H1 (cell line): ENCODE results near the gene SCGN. TPM values are rescaled to one million over a fixed set of nuclear protein-coding genes. Genes with fewer than 3 reads are reported as not detected.

Source experiments
- CTCF ChIA-PET: fragments of 300-600 bp; sonication (Branson Sonifier 250); formaldehyde crosslinking; loops from one replicate; lab custom pipeline; 2021; ENCODE audit not compliant: partially characterized antibody; lab: Charles Lee
- POLR2A ChIA-PET: fragments of 300-600 bp; sonication (Branson Sonifier 250); formaldehyde crosslinking; loops from one replicate; lab custom pipeline; 2021; ENCODE audit warnings: inconsistent platforms; ENCODE audit not compliant: partially characterized antibody; lab: Charles Lee
- DNase-seq, 2 experiments: peaks; one replicate each; pipeline versions ENCODE4 v3.0.0 to v3.0.0-alpha.2; 2010 to 2022; ENCODE audit warnings: low spot score in 2 of 2, low read depth in 1 of 2, mixed read lengths in 1 of 2
- FAIRE-seq: peaks from 2 replicates; lab custom pipeline; 2011; peaks lifted over from hg19 to GRCh38; lab: Jason Lieb, UNC
- H2AFZ ChIP-seq: 2 replicates; pipeline ENCODE4 v1.8.1; 2012; ENCODE audit warnings: low read length, inconsistent platforms
- H2AK5ac ChIP-seq: 2 replicates; pipeline ENCODE4 v1.6.1; 2013; ENCODE audit warnings: low read depth, low read length
- H2BK120ac ChIP-seq: replicated peaks from 2 replicates; pipeline ENCODE3; 2013; ENCODE audit warnings: low read depth, low read length, inconsistent platforms
- H2BK12ac ChIP-seq: 2 replicates; pipeline ENCODE4 v1.6.1; 2013; ENCODE audit warnings: low read depth, low read length
- H2BK15ac ChIP-seq: 2 replicates; pipeline ENCODE4 v1.6.1; 2013; ENCODE audit warnings: low read length
- H2BK20ac ChIP-seq: 2 replicates; pipeline ENCODE4 v1.6.1; 2013; ENCODE audit warnings: low read length
- H2BK5ac ChIP-seq: 2 replicates; pipeline ENCODE4 v1.6.1; 2013; ENCODE audit warnings: low read depth, low read length
- H3K14ac ChIP-seq: 2 replicates; pipeline ENCODE4 v1.6.1; 2013; ENCODE audit warnings: inconsistent platforms; ENCODE audit not compliant: insufficient read length
- H3K18ac ChIP-seq: 2 replicates; pipeline ENCODE4 v1.6.1; 2013; ENCODE audit warnings: low read length; ENCODE audit errors: extremely low read depth
- H3K23ac ChIP-seq: 2 replicates; pipeline ENCODE4 v1.6.1; 2013; ENCODE audit warnings: inconsistent platforms; ENCODE audit not compliant: insufficient read length
- H3K23me2 ChIP-seq: 2 replicates; pipeline ENCODE4 v1.6.1; 2013; ENCODE audit warnings: low read depth, low read length
- H3K27ac ChIP-seq: 2 replicates; pipeline ENCODE4 v1.6.1; 2011; ENCODE audit warnings: low read depth, low read length, inconsistent platforms
- H3K27me3 ChIP-seq, 4 experiments: replicated peaks in 1 of 4; 1 replicate in 1 of 4; 2 replicates in 3 of 4; pipeline versions ENCODE4 v1.6.1 to v1.8.1; 2011 to 2013; ENCODE audit warnings: low read length in 3 of 4, mild to moderate bottlenecking in 3 of 4, inconsistent platforms in 2 of 4, mixed read lengths in 2 of 4, moderate library complexity in 1 of 4; ENCODE audit not compliant: control insufficient read depth in 3 of 4, insufficient read depth in 3 of 4; ENCODE audit errors: extremely low read depth in 1 of 4
- H3K36me3 ChIP-seq, 4 experiments: 2 replicates each; pipeline versions ENCODE4 v1.6.1 to v1.8.1; 2011 to 2013; ENCODE audit warnings: mild to moderate bottlenecking in 4 of 4, low read length in 3 of 4, moderate library complexity in 2 of 4, control low read depth in 1 of 4, inconsistent platforms in 1 of 4; ENCODE audit not compliant: insufficient read depth in 4 of 4, control insufficient read depth in 2 of 4
- H3K4ac ChIP-seq: replicated peaks from 2 replicates; pipeline ENCODE3; 2013; ENCODE audit warnings: low read length, low read depth, mixed read lengths, inconsistent platforms; ENCODE audit not compliant: insufficient read length
- H3K4me1 ChIP-seq, 4 experiments: replicated peaks in 1 of 4; 1 replicate in 1 of 4; 2 replicates in 3 of 4; pipeline versions ENCODE4 v1.6.1 to v1.8.1; 2011 to 2013; ENCODE audit warnings: low read length in 3 of 4, inconsistent platforms in 2 of 4, mixed read lengths in 1 of 4; ENCODE audit not compliant: insufficient read depth in 4 of 4, control insufficient read depth in 3 of 4
- H3K4me2 ChIP-seq, 2 experiments: 2 replicates each; pipeline versions ENCODE4 v1.6.1 to v1.8.1; 2011 to 2013; ENCODE audit warnings: low read depth in 2 of 2, low read length in 2 of 2, control low read depth in 1 of 2, inconsistent platforms in 1 of 2, mild to moderate bottlenecking in 1 of 2; ENCODE audit not compliant: insufficient read depth in 1 of 2
- H3K4me3 ChIP-seq, 4 experiments: fragments of 200-600, 300-600 bp in 1 of 4; sonication (generic), shearing (Covaris generic), sonication (Bioruptor Twin) in 1 of 4; 2 replicates each; pipeline versions ENCODE4 v1.5.1 to v1.8.1; 2011 to 2016; ENCODE audit warnings: low read length in 4 of 4, low read depth in 3 of 4, control low read depth in 2 of 4, inconsistent platforms in 2 of 4, mild to moderate bottlenecking in 2 of 4, mixed read lengths in 1 of 4, moderate library complexity in 1 of 4; ENCODE audit not compliant: insufficient read depth in 2 of 4; ENCODE audit errors: extremely low read depth in 1 of 4
- H3K56ac ChIP-seq: replicated peaks from 2 replicates; pipeline ENCODE3; 2013; ENCODE audit warnings: low read depth, mild to moderate bottlenecking, mixed read lengths, low read length, inconsistent platforms; ENCODE audit not compliant: insufficient read length
- H3K79me1 ChIP-seq: 2 replicates; pipeline ENCODE4 v1.6.1; 2013; ENCODE audit warnings: low read depth, low read length, control low read depth
- H3K79me2 ChIP-seq, 2 experiments: 2 replicates each; pipeline versions ENCODE4 v1.6.1 to v1.8.1; 2012 to 2013; ENCODE audit warnings: low read length in 2 of 2, mild to moderate bottlenecking in 2 of 2, inconsistent platforms in 1 of 2; ENCODE audit not compliant: insufficient read depth in 2 of 2, control insufficient read depth in 1 of 2
- H3K9ac ChIP-seq, 4 experiments: replicated peaks in 1 of 4; 1 replicate in 1 of 4; 2 replicates in 3 of 4; pipeline versions ENCODE4 v1.6.1 to v1.8.1; 2011 to 2013; ENCODE audit warnings: low read depth in 3 of 4, low read length in 3 of 4, control low read depth in 2 of 4, mild to moderate bottlenecking in 2 of 4, moderate library complexity in 2 of 4, inconsistent platforms in 1 of 4; ENCODE audit errors: extremely low read depth in 1 of 4
- H3K9me3 ChIP-seq, 2 experiments: 2 replicates each; pipeline versions ENCODE4 v1.6.1 to v1.8.1; 2012 to 2013; ENCODE audit warnings: mild to moderate bottlenecking in 2 of 2, moderate library complexity in 2 of 2, control low read depth in 1 of 2, inconsistent platforms in 1 of 2, low read depth in 1 of 2, low read length in 1 of 2, mixed read lengths in 1 of 2; ENCODE audit not compliant: insufficient read depth in 2 of 2
- H4K20me1 ChIP-seq, 2 experiments: replicated peaks in 1 of 2; 2 replicates each; pipeline versions ENCODE3 to v1.8.1; 2011 to 2013; ENCODE audit warnings: inconsistent platforms in 2 of 2, low read length in 2 of 2, mild to moderate bottlenecking in 1 of 2; ENCODE audit not compliant: insufficient read depth in 2 of 2, control insufficient read depth in 1 of 2
- H4K5ac ChIP-seq: 2 replicates; pipeline ENCODE4 v1.6.1; 2013; ENCODE audit warnings: low read length, low read depth, mixed read lengths, inconsistent platforms; ENCODE audit not compliant: insufficient read length
- H4K8ac ChIP-seq: 2 replicates; pipeline ENCODE4 v1.8.0; 2013; ENCODE audit warnings: mild to moderate bottlenecking, moderate library complexity, low read length, inconsistent platforms; ENCODE audit not compliant: insufficient read depth; ENCODE audit errors: extremely low read depth
- H4K91ac ChIP-seq: replicated peaks from 2 replicates; pipeline ENCODE3; 2013; ENCODE audit warnings: low read length, mixed read lengths, inconsistent platforms; ENCODE audit not compliant: insufficient read length
- EZH2 ChIP-seq: fragments of 200-600 bp; sonication (generic); IDR thresholded peaks from 2 replicates; pipeline ENCODE4 v1.7.1; 2012; ENCODE audit warnings: low read depth, mild to moderate bottlenecking, moderate library complexity, low read length, inconsistent platforms; ENCODE audit not compliant: severe bottlenecking
- GABPA ChIP-seq: IDR thresholded peaks from 2 replicates; pipeline ENCODE4 v1.6.1; 2011; ENCODE audit warnings: mild to moderate bottlenecking, low read length, moderate library complexity, borderline replicate concordance; ENCODE audit not compliant: insufficient read depth
- POLR2A ChIP-seq, 2 experiments: IDR thresholded peaks; 1 replicate in 1 of 2; 2 replicates in 1 of 2; pipeline ENCODE4 v1.6.1; 2011; ENCODE audit warnings: low read depth in 2 of 2, low read length in 2 of 2, mild to moderate bottlenecking in 2 of 2; ENCODE audit errors: control extremely low read depth in 1 of 2
- POLR2AphosphoS5 ChIP-seq: IDR thresholded peaks from 2 replicates; pipeline ENCODE4 v1.6.1; 2011; ENCODE audit warnings: low read depth, low read length
- SAP30 ChIP-seq: fragments of 300-600 bp; sonication (generic); IDR thresholded peaks from 2 replicates; pipeline ENCODE4 v1.7.1; 2012; ENCODE audit warnings: low read length, moderate library complexity, mild to moderate bottlenecking, inconsistent platforms; ENCODE audit not compliant: insufficient read depth, insufficient replicate concordance
- SUZ12 ChIP-seq: fragments of 200-600 bp; sonication (generic); IDR thresholded peaks from 2 replicates; pipeline ENCODE4 v1.6.1; 2012; ENCODE audit warnings: mild to moderate bottlenecking, inconsistent platforms, low read length, moderate library complexity, mixed read lengths
- WGBS, 2 experiments: shearing (Covaris generic) in 1 of 2; methylation state at CpG; one replicate each; pipeline versions ENCODE4 v1.1.6 to v1.1.7; 2013 to 2015; ENCODE audit warnings: low lambda C conversion rate in 2 of 2, mixed read lengths in 2 of 2, inconsistent platforms in 1 of 2, low coverage in 1 of 2, missing lambda C conversion rate in 1 of 2; ENCODE audit not compliant: insufficient replicate concordance in 2 of 2, insufficient coverage in 1 of 2, insufficient read length in 1 of 2; ENCODE audit errors: extremely low coverage in 1 of 2, missing lambda C conversion rate in 1 of 2; 5-methylcytosine and 5-hydroxymethylcytosine counted together
- polyA plus RNA-seq, 7 experiments: library from polyadenylated mRNA; depleted of rRNA in 3 of 7; stranded (reverse) in 5 of 7; unstranded in 2 of 7; fragments of >200 nt in 5 of 7; fragments of 200-250 nt in 2 of 7; gene quantifications; 1 replicate in 5 of 7; 2 replicates in 1 of 7; 4 replicates in 1 of 7; pipeline versions ENCODE4 v1.2.1 to v1.2.3, GENCODE V29; 2011 to 2013; ENCODE audit warnings: missing spikeins in 2 of 7, mixed read lengths in 2 of 7
- total RNA-seq: library from RNA; stranded (reverse); fragmentation: NEBNext Ultra II Directional; extraction: Animal tissue kit (Norgen Biotek cat#: 25700); gene quantifications from 2 replicates; pipeline ENCODE4 v1.2.1, GENCODE V29; 2021
- TF ChIP-seq, protein P1 (sequence below), 3 experiments: IDR thresholded peaks; 1 replicate in 2 of 3; 2 replicates in 1 of 3; pipeline versions ENCODE4 v1.5.1 to v1.6.1; 2011; ENCODE audit warnings: low read length in 3 of 3, mild to moderate bottlenecking in 3 of 3, inconsistent platforms in 2 of 3, low read depth in 1 of 3, moderate library complexity in 1 of 3; ENCODE audit not compliant: insufficient read depth in 1 of 3; ENCODE audit errors: control extremely low read depth in 1 of 3

SCGN gene
- total and polyA plus RNA-seq, 2 of the 8 experiments (the other 6 are each of a cell fraction or from before 2014, with no cell fraction given), result not detected

DNA sequence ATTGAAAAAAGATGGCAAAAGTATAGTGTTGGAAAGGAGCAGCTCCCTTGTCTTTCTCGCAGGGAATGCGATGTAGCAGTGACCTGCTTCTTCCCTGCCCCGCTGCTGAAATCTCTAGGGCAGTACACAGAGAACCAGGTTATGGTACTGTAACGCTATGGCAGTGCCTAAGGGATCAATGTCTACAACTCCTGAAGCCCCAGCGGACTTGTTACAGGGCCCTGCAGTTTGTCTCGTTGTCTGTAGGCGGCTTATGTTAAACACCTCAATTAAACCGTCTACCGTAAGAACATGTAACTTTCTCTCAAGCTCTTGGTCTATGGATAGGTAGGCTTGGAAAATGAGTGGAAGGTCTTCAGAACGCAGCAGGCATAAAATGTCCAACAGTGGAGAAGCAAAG lies 57.7 kb downstream of the SCGN start:
- DNase-seq, result no peak
- H2BK20ac ChIP-seq, result no peak overlapping the region
- ChIA-PET POLR2A (interaction anchor here (0.6 kb wide), 1 partner anchor 248 kb away, joined by 3 read pairs; no protein-coding TSS in a partner anchor), CTCF (interaction anchor here (1.0 to 2.7 kb wide), 10 partner anchors 8 to 486 kb away, joined by 3 to 27 read pairs (median 4); no protein-coding TSS in a partner anchor)
- H4K91ac ChIP-seq, result no peak overlapping the region
- H4K20me1 ChIP-seq, result no peaks in the 10 kb centered on the region
- H3K9ac ChIP-seq, result no peak overlapping the region
- no peak overlapping the region for H3K18ac ChIP-seq
- H4K8ac ChIP-seq, result no peak overlapping the region
- no peak overlapping the region for H2BK12ac ChIP-seq
- no peak overlapping the region for H2AK5ac ChIP-seq
- H3K27me3 ChIP-seq, result peaks cover 0 to 1% (median 0%) of the 10 kb centered on the region in 4 experiments; a peak in 1 of 7 replicates
- H3K4ac ChIP-seq, result no peak overlapping the region
- H3K56ac ChIP-seq, result no peak overlapping the region
- H3K36me3 ChIP-seq, result no peaks in the 10 kb centered on the region
- H3K23ac ChIP-seq, result no peak overlapping the region
- no peaks in the 10 kb centered on the region for H3K4me1 ChIP-seq
- 88% methylated on average over 9 of the region's 10 CpGs; no CpG with 5 or more reads in 1 of the 2 experiments for WGBS, 2 experiments
- no peaks in the 10 kb centered on the region for H3K79me2 ChIP-seq
- no peak overlapping the region for H3K4me2 ChIP-seq
- H3K23me2 ChIP-seq, result no peaks in the 10 kb centered on the region; the same call in 1 of the 2 replicates
- FAIRE-seq, result no peak
- TF ChIP-seq SUZ12 (no peak), SAP30 (no peak), EZH2 (no peak), POLR2AphosphoS5 (no peak), GABPA (no peak), POLR2A (IDR thresholded peaks at IDR 0.05; ENCODE audit: control extremely low read depth in 1 of 2, low read depth in 2 of 2, low read length in 2 of 2) (no peak)
- TF ChIP-seq, protein P1, sequence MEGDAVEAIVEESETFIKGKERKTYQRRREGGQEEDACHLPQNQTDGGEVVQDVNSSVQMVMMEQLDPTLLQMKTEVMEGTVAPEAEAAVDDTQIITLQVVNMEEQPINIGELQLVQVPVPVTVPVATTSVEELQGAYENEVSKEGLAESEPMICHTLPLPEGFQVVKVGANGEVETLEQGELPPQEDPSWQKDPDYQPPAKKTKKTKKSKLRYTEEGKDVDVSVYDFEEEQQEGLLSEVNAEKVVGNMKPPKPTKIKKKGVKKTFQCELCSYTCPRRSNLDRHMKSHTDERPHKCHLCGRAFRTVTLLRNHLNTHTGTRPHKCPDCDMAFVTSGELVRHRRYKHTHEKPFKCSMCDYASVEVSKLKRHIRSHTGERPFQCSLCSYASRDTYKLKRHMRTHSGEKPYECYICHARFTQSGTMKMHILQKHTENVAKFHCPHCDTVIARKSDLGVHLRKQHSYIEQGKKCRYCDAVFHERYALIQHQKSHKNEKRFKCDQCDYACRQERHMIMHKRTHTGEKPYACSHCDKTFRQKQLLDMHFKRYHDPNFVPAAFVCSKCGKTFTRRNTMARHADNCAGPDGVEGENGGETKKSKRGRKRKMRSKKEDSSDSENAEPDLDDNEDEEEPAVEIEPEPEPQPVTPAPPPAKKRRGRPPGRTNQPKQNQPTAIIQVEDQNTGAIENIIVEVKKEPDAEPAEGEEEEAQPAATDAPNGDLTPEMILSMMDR (IDR thresholded peaks at IDR 0.05; ENCODE audit: control extremely low read depth in 1 of 3, insufficient read depth in 1 of 3, low read depth in 1 of 3, low read length in 3 of 3), result peak in 2 of 3 experiments; percentile 1 to 29; a peak in 1 of 4 replicates
- H4K5ac ChIP-seq, result no peak overlapping the region
- H3K79me1 ChIP-seq, result no peaks in the 10 kb centered on the region
- no peak overlapping the region for H3K4me3 ChIP-seq
- H2AFZ ChIP-seq, result peak overlapping the region; percentile 93
- no peak overlapping the region for H3K14ac ChIP-seq
- H3K9me3 ChIP-seq, result no peaks in the 10 kb centered on the region
- no peak overlapping the region for H3K27ac ChIP-seq
- H2BK120ac ChIP-seq, result no peak overlapping the region
- H2BK15ac ChIP-seq, result no peak overlapping the region
- no peak overlapping the region for H2BK5ac ChIP-seq
